ENCODE measurements around the gene ATP4A.

DNA sequence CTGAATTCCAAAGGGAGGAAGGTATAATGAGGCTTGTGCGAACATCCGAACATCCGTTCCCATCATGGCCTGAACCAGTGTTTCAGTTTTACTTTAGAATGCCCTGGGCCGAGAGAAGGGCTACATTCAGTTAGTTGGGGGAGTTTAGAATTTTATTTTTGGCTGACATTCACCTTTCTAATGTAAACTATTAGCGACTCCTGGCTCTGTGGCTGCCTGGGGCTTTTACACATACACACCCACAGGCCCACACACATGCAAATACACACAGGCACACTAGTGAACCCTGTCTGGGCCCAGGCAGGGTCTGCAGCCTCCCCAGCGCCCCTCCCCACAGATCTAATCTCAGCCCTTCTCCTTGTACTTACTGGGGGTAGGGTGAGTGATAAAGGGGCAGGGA lies 24.1 kb downstream of the ATP4A start:
- TF ChIP-seq ZFP30 (CRISPR knock-in tag; IDR thresholded peaks at IDR 0.05) (no peak), BACH2 (CRISPR knock-in tag; IDR thresholded peaks at IDR 0.05; ENCODE audit: borderline replicate concordance) (no peak), GLIS3 (CRISPR knock-in tag; IDR thresholded peaks at IDR 0.05) (no peak)

All from SK-N-SH treated with all-trans-retinoic acid at 6 μM for 48 hours (cell line).